CD4-positive, alpha-beta T cell (primary cell): ENCODE results near the gene NEGR1. TPM values are rescaled to one million over a fixed set of nuclear protein-coding genes. Genes with fewer than 3 reads are reported as not detected.

Experiments used
- ATAC-seq: fragments of 200-7000 bp; cut with Tn5 transposase; one replicate; pipeline ENCODE4 v1.10.0; 2022; ENCODE audit warnings: mild to moderate bottlenecking; ENCODE audit not compliant: poor library complexity
- CTCF ChIA-PET: fragments of 350-600 bp; sonication (Branson Sonifier 250); formaldehyde crosslinking; loops from one replicate; lab custom pipeline; 2021; ENCODE audit warnings: antibody characterized with exemption, inconsistent platforms; lab: Charles Lee
- POLR2A ChIA-PET: fragments of 350-600 bp; sonication (Branson Sonifier 250); formaldehyde crosslinking; loops from one replicate; lab custom pipeline; 2021; ENCODE audit warnings: antibody characterized with exemption, inconsistent platforms; lab: Charles Lee
- DNase-seq, 14 experiments: peaks; one replicate each; pipeline ENCODE4 v3.0.0-alpha.2; 2013 to 2020; ENCODE audit warnings: mixed read lengths in 2 of 14
- H3K27ac ChIP-seq, 2 donors: one replicate each; pipeline versions ENCODE4 v1.5.1 to v1.7.0; 2013; ENCODE audit warnings: low read length in 2 of 2, low read depth in 1 of 2, mild to moderate bottlenecking in 1 of 2
- H3K27me3 ChIP-seq, 2 experiments: 1 replicate in 1 of 2; 2 replicates in 1 of 2; pipeline versions ENCODE4 v1.6.1 to v1.7.0; 2013; ENCODE audit warnings: low read length in 2 of 2, control low read depth in 1 of 2, mild to moderate bottlenecking in 1 of 2, moderate library complexity in 1 of 2; ENCODE audit not compliant: insufficient read depth in 2 of 2, control insufficient read depth in 1 of 2
- H3K36me3 ChIP-seq: one replicate; pipeline ENCODE4 v1.6.1; 2013; ENCODE audit warnings: low read length, control low read depth; ENCODE audit not compliant: insufficient read depth
- H3K4me1 ChIP-seq: one replicate; pipeline ENCODE4 v1.6.1; 2013; ENCODE audit warnings: low read length, control low read depth; ENCODE audit not compliant: insufficient read depth
- H3K4me3 ChIP-seq: one replicate; pipeline ENCODE4 v1.5.1; 2013; ENCODE audit warnings: mild to moderate bottlenecking, low read length, moderate library complexity
- H3K9me3 ChIP-seq, 2 experiments: 1 replicate in 1 of 2; 2 replicates in 1 of 2; pipeline versions ENCODE4 v1.6.1 to v1.7.0; 2013; ENCODE audit warnings: low read length in 2 of 2, mild to moderate bottlenecking in 2 of 2, control low read depth in 1 of 2, moderate library complexity in 1 of 2; ENCODE audit not compliant: control insufficient read depth in 1 of 2, insufficient read depth in 1 of 2
- H3K27ac Mint-ChIP-seq: one replicate; pipeline ENCODE4 v1.8.0; 2020; ENCODE audit warnings: mixed read lengths
- H3K27me3 Mint-ChIP-seq: one replicate; pipeline ENCODE4 v1.8.0; 2021; ENCODE audit warnings: mixed read lengths
- H3K36me3 Mint-ChIP-seq: one replicate; pipeline ENCODE4 v1.8.0; 2021; ENCODE audit warnings: low read depth, mixed read lengths
- H3K4me1 Mint-ChIP-seq: one replicate; pipeline ENCODE4 v1.8.0; 2021; ENCODE audit warnings: low read depth, mixed read lengths
- H3K4me3 Mint-ChIP-seq: one replicate; pipeline ENCODE4 v1.8.0; 2020; ENCODE audit warnings: mild to moderate bottlenecking, mixed read lengths
- H3K9me3 Mint-ChIP-seq: one replicate; pipeline ENCODE4 v1.8.0; 2020; ENCODE audit warnings: mixed read lengths
- intact Hi-C, 2 experiments: fragments of 100-400 bp; cut with DNase I in 1 of 2; cut with micrococcal nuclease in 1 of 2; formaldehyde crosslinking; loops; one replicate each; pipeline versions ENCODE4 v1.15.1 to v1.9.0; 2023 to 2025; cut with DNase I, micrococcal nuclease
- total RNA-seq, 174 experiments: library from RNA in 2 of 174; stranded (reverse) in 2 of 174; gene quantifications; one replicate each; pipeline ENCODE4 v1.2.3 and lab custom pipeline; 2021 to 2026
- TF ChIP-seq, protein P1 (sequence below): fragments of 200-600 bp; IDR thresholded peaks from one replicate; pipeline ENCODE4 v1.8.0; 2022; ENCODE audit warnings: antibody characterized with exemption, mild to moderate bottlenecking

NEGR1 gene
- total RNA-seq, 2 experiments from 2014 or later = 0.03 TPM

DNA sequence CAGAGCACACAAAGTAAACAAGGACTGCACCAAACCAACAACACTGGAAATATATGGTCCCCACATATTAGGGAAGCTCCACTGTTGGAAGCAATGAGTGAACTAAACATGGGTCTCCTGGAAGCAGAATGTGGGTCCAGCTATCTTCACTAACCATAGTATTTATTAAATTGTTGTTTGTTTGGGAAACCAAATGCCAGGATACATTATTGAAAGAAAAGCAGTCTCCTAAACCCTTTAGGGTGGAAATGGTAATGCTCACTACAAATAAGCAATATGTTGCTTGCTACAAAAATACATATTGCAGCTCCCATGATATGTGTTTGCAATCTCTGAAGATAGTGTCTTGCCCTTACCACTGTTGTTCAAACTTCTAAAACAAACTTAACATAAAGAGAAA lies 2.2 kb downstream of the NEGR1 start:
- no peak for DNase-seq
- CTCF ChIA-PET = no interaction called here
- TF ChIP-seq, protein P1, sequence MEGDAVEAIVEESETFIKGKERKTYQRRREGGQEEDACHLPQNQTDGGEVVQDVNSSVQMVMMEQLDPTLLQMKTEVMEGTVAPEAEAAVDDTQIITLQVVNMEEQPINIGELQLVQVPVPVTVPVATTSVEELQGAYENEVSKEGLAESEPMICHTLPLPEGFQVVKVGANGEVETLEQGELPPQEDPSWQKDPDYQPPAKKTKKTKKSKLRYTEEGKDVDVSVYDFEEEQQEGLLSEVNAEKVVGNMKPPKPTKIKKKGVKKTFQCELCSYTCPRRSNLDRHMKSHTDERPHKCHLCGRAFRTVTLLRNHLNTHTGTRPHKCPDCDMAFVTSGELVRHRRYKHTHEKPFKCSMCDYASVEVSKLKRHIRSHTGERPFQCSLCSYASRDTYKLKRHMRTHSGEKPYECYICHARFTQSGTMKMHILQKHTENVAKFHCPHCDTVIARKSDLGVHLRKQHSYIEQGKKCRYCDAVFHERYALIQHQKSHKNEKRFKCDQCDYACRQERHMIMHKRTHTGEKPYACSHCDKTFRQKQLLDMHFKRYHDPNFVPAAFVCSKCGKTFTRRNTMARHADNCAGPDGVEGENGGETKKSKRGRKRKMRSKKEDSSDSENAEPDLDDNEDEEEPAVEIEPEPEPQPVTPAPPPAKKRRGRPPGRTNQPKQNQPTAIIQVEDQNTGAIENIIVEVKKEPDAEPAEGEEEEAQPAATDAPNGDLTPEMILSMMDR = no peak
- POLR2A ChIA-PET = no interaction called here
- peaks cover 16% of the 10 kb centered on the region for H3K4me1 Mint-ChIP-seq
- H3K27me3 Mint-ChIP-seq = peaks cover 21% of the 10 kb centered on the region
- ATAC-seq = no peak
- no peak overlapping the region for H3K4me3 ChIP-seq
- no peaks in the 10 kb centered on the region for H3K36me3 ChIP-seq
- no peak overlapping the region for H3K27ac ChIP-seq
- peaks cover 0 to 25% of the 10 kb centered on the region in 2 experiments for H3K9me3 ChIP-seq
- H3K4me3 Mint-ChIP-seq = no peak overlapping the region
- H3K27me3 ChIP-seq = peaks cover 9% of the 10 kb centered on the region in 2 experiments
- H3K9me3 Mint-ChIP-seq = no peaks in the 10 kb centered on the region
- no peaks in the 10 kb centered on the region for H3K36me3 Mint-ChIP-seq
- H3K27ac Mint-ChIP-seq = no peak overlapping the region
- intact Hi-C loops = loop anchor here in 1 of 2 experiments (5.0 kb wide), 1 partner anchor 82 kb away; no protein-coding TSS in a partner anchor
- H3K4me1 ChIP-seq = peaks cover 10% of the 10 kb centered on the region

DNA sequence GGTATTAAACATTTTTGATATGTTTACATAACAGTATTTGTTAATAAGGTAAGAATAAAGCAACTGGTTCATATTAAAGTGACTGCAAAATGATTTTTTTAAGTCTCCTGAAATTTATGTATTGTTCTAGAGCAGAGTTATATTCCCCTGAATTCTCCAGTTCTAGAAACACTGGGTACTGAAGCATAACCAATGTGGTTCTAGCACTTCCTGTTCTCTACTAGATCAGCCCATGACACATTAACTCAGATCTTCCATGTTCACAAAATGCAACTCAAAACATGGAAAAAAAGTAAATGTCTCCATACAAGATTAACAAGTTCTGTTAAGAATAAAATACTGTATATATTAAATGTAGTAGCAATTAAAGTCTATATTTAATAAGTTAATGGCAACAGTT lies 3.9 kb downstream of the NEGR1 start:
- CTCF ChIA-PET = no interaction called here
- POLR2A ChIA-PET = no interaction called here
- H3K9me3 Mint-ChIP-seq = no peaks in the 10 kb centered on the region
- H3K4me3 Mint-ChIP-seq = no peak overlapping the region
- no peaks in the 10 kb centered on the region for H3K36me3 ChIP-seq
- no peaks in the 10 kb centered on the region for H3K36me3 Mint-ChIP-seq
- H3K4me1 ChIP-seq = no peaks in the 10 kb centered on the region
- peaks cover 0 to 4% of the 10 kb centered on the region in 2 experiments for H3K27me3 ChIP-seq
- no peak for DNase-seq
- intact Hi-C loops = no loop called here
- no peak overlapping the region for H3K4me3 ChIP-seq
- H3K27me3 Mint-ChIP-seq = peaks cover 21% of the 10 kb centered on the region
- peaks cover 0 to 13% of the 10 kb centered on the region in 2 experiments for H3K9me3 ChIP-seq
- H3K27ac Mint-ChIP-seq = no peak overlapping the region
- peaks cover 16% of the 10 kb centered on the region for H3K4me1 Mint-ChIP-seq
- ATAC-seq = no peak
- H3K27ac ChIP-seq = no peak overlapping the region
- TF ChIP-seq, protein P1 = no peak

DNA sequence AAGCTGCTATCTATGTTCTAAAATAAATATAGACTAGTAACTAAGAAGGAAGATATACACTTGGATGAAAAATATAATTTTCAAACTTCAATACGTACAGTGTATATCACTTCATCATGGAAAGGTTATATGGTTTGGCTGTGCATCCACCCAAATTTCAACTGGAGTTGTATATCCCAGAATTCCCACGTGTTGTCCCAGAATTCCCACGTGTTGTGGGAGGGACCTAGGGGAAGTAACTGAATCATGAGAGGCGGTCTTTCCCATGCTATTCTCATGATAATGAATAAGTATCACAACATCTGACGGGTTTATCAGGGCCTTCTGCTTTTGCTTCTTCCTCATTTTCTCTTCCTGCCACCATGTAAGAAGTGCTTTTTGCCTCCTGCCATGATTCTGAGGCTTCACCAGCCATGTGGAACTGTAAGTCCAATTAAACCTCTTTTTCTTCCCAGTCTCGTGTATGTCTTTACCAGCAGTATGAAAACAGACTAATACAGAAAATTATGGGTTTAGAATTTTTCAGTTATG lies 10.7 kb downstream of the NEGR1 start:
- no peak overlapping the region for H3K4me3 Mint-ChIP-seq
- DNase-seq = no peak
- H3K9me3 Mint-ChIP-seq = no peaks in the 10 kb centered on the region
- CTCF ChIA-PET = no interaction called here
- POLR2A ChIA-PET = no interaction called here
- H3K36me3 ChIP-seq = no peaks in the 10 kb centered on the region
- H3K36me3 Mint-ChIP-seq = no peaks in the 10 kb centered on the region
- no peak overlapping the region for H3K27ac Mint-ChIP-seq
- H3K27me3 Mint-ChIP-seq = no peaks in the 10 kb centered on the region
- intact Hi-C loops = no loop called here
- H3K4me3 ChIP-seq = no peak overlapping the region
- no peaks in the 10 kb centered on the region for H3K27me3 ChIP-seq
- H3K9me3 ChIP-seq = no peaks in the 10 kb centered on the region
- no peak for ATAC-seq
- no peak overlapping the region for H3K27ac ChIP-seq
- no peaks in the 10 kb centered on the region for H3K4me1 Mint-ChIP-seq
- H3K4me1 ChIP-seq = no peaks in the 10 kb centered on the region
- TF ChIP-seq, protein P1 = no peak
